Body of pancreas (tissue), 4 donors: Measurements from ENCODE around the gene UBAC2. TPM values are rescaled to one million over a fixed set of nuclear protein-coding genes. Genes with fewer than 3 reads are reported as not detected.

Source experiments
- ATAC-seq: fragments of 150-250 bp; one replicate; pipeline ENCODE4 v1.9.1; 2016
- DNase-seq, 4 donors: peaks; one replicate each; pipeline ENCODE4 v3.0.0-alpha.2; 2019
- H3K27ac ChIP-seq, 4 donors: fragments of 200-600 bp; sonication (generic); 1 replicate in 3 of 4; 2 replicates in 1 of 4; pipeline versions ENCODE4 v1.5.1 to v1.6.1; 2016 to 2019; ENCODE audit warnings: mild to moderate bottlenecking in 1 of 4, mixed read lengths in 1 of 4, moderate library complexity in 1 of 4
- H3K27me3 ChIP-seq, 2 donors: fragments of 200-600 bp; sonication (generic); one replicate each; pipeline ENCODE4 v1.6.0; 2016; ENCODE audit warnings: mild to moderate bottlenecking in 1 of 2
- H3K36me3 ChIP-seq, 2 donors: fragments of 200-600 bp; sonication (generic); replicated peaks in 1 of 2; 2 replicates each; pipeline ENCODE4 v1.5.1; 2016; ENCODE audit warnings: low read depth in 2 of 2; ENCODE audit not compliant: insufficient read depth in 1 of 2
- H3K4me1 ChIP-seq: fragments of 200-600 bp; sonication (generic); one replicate; pipeline ENCODE4 v1.6.0; 2016
- H3K4me3 ChIP-seq, 2 donors: fragments of 200-600 bp; sonication (generic); 1 replicate in 1 of 2; 2 replicates in 1 of 2; pipeline ENCODE4 v1.5.1; 2016 to 2019
- H3K9me3 ChIP-seq, 3 donors: fragments of 200-600 bp; sonication (generic); 1 replicate in 2 of 3; 2 replicates in 1 of 3; pipeline ENCODE4 v1.5.1; 2016
- CTCF ChIP-seq, 7 experiments: fragments of 450-650 bp in 4 of 7; fragments of 200-600 bp in 3 of 7; sonication (generic) in 3 of 7; IDR thresholded peaks; one replicate each; pipeline ENCODE4 v1.5.1; 2016 to 2019; ENCODE audit warnings: antibody characterized with exemption in 7 of 7
- POLR2A ChIP-seq, 3 donors: fragments of 450-650 bp; IDR thresholded peaks; one replicate each; pipeline ENCODE4 v1.6.1; 2016; ENCODE audit warnings: antibody characterized with exemption in 3 of 3, mild to moderate bottlenecking in 2 of 3
- WGBS, 2 donors: methylation state at CpG; one replicate each; pipeline ENCODE4 v1.1.5; 2017; 5-methylcytosine and 5-hydroxymethylcytosine counted together
- intact Hi-C: fragments of 100-400 bp; cut with DNase I; formaldehyde crosslinking; loops from one replicate; pipeline ENCODE4 v1.15.1; 2023
- total RNA-seq, 2 donors: library from RNA; depleted of rRNA; stranded (reverse); fragments of >200 nt; gene quantifications; one replicate each; pipeline ENCODE4 v1.1.0, GENCODE V29; 2016

The UBAC2 gene
- total RNA-seq, 2 donors from 2014 or later: 21.4 to 27.2 TPM

GRCh38 chr13:99357941-99358340 lies 157.3 kb downstream of the UBAC2 start:
- 87 to 96% methylated on average over 6 of the region's 6 CpGs for WGBS, 2 donors
- Histone ChIP-seq H3K36me3 (no peaks in the 10 kb centered on the region), H3K4me3 (no peak overlapping the region)

GRCh38 chr13:99359528-99359927 lies 158.9 kb downstream of the UBAC2 start:
- intact Hi-C loops: no loop called here
- no peak for DNase-seq
- Histone ChIP-seq H3K9me3 (no peaks in the 10 kb centered on the region), H3K36me3 (no peaks in the 10 kb centered on the region), H3K4me3 (no peak overlapping the region), H3K27me3 (no peaks in the 10 kb centered on the region), H3K4me1 (no peaks in the 10 kb centered on the region), H3K27ac (no peak overlapping the region)
- 85% methylated on average over 6 of the region's 6 CpGs for WGBS, 2 donors
- no peak for TF ChIP-seq CTCF (IDR thresholded peaks at IDR 0.05)
- no peak for TF ChIP-seq POLR2A (IDR thresholded peaks at IDR 0.05)
- ATAC-seq: no peak

More at GRCh38 chr13:99357941-99358340, 157.3 kb downstream of the UBAC2 start:
- Histone ChIP-seq H3K4me1 (no peaks in the 10 kb centered on the region), H3K27me3 (no peaks in the 10 kb centered on the region), H3K27ac (no peak overlapping the region), H3K9me3 (no peaks in the 10 kb centered on the region)
- ATAC-seq: no peak
- intact Hi-C loops: no loop called here
- no peak for TF ChIP-seq POLR2A (IDR thresholded peaks at IDR 0.05)
- TF ChIP-seq CTCF (IDR thresholded peaks at IDR 0.05): no peak
- DNase-seq: no peak

- TF ChIP-seq CTCF (IDR thresholded peaks at IDR 0.05): no peak
- no peak for TF ChIP-seq POLR2A (IDR thresholded peaks at IDR 0.05)
- ATAC-seq (no peak), DNase-seq (no peak)
- Histone ChIP-seq H3K4me3 (no peak overlapping the region), H3K9me3 (no peaks in the 10 kb centered on the region), H3K4me1 (no peaks in the 10 kb centered on the region), H3K27ac (no peak overlapping the region), H3K36me3 (no peaks in the 10 kb centered on the region), H3K27me3 (no peaks in the 10 kb centered on the region)
- 95% methylated on average over 10 of the region's 10 CpGs for WGBS, 2 donors
- intact Hi-C loops: no loop called here
These were observed 160.0 kb downstream of the UBAC2 start for GRCh38 chr13:99360696-99361095.

GRCh38 chr13:99361197-99361596 lies 160.5 kb downstream of the UBAC2 start:
- no peak for TF ChIP-seq POLR2A (IDR thresholded peaks at IDR 0.05)
- no peak for TF ChIP-seq CTCF (IDR thresholded peaks at IDR 0.05)
- Histone ChIP-seq H3K4me1 (no peaks in the 10 kb centered on the region), H3K36me3 (no peaks in the 10 kb centered on the region), H3K27ac (no peak overlapping the region), H3K27me3 (no peaks in the 10 kb centered on the region), H3K4me3 (no peak overlapping the region), H3K9me3 (no peaks in the 10 kb centered on the region)
- DNase-seq (no peak), ATAC-seq (no peak)
- WGBS, 2 donors: 84 to 89% methylated on average over 3 of the region's 3 CpGs
- intact Hi-C loops: no loop called here

- WGBS, 2 donors: 91 to 94% methylated on average over 1 of the region's 1 CpG
- Histone ChIP-seq H3K4me1 (no peaks in the 10 kb centered on the region), H3K27ac (no peak overlapping the region), H3K36me3 (no peaks in the 10 kb centered on the region), H3K4me3 (no peak overlapping the region), H3K9me3 (no peaks in the 10 kb centered on the region), H3K27me3 (no peaks in the 10 kb centered on the region)
- DNase-seq (no peak), ATAC-seq (no peak)
- intact Hi-C loops: no loop called here
- TF ChIP-seq POLR2A (IDR thresholded peaks at IDR 0.05): no peak
- TF ChIP-seq CTCF (IDR thresholded peaks at IDR 0.05): no peak
These were observed 161.7 kb downstream of the UBAC2 start for GRCh38 chr13:99362362-99362761.
